Epidermal melanocyte (primary cell): ENCODE measurements around the gene PLEKHA7.
"Not testable (repeated sequence)": the region's sequence is repeated elsewhere in the genome, so short reads cannot be mapped to it uniquely, and the experiment has no call there.

ENCODE experiments used
- DNase-seq: peaks from one replicate; pipeline ENCODE4 v3.0.0; 2011; ENCODE audit warnings: low spot score; ENCODE audit not compliant: insufficient read length

Gene PLEKHA7

DNA sequence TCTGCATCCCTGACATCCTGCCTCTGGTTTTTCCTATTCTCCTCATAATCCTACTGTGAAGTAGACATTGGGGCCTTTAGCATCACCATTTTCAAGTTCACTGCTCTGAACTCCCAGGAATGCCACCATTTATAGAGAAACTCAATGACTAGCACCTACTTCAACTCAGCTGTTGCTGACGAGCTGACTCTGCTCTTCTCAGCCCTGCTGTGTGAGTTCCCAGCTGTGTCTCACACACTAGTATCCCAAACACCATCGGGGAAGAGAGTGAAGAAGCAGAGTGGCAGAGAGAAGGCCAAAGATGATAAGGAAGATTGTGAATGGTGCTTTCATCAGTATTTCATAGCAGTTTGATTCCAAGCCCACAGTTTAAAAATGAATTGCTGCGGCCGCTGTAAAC, 71.9 kb downstream of the PLEKHA7 start:
- DNase-seq = no peak

DNA sequence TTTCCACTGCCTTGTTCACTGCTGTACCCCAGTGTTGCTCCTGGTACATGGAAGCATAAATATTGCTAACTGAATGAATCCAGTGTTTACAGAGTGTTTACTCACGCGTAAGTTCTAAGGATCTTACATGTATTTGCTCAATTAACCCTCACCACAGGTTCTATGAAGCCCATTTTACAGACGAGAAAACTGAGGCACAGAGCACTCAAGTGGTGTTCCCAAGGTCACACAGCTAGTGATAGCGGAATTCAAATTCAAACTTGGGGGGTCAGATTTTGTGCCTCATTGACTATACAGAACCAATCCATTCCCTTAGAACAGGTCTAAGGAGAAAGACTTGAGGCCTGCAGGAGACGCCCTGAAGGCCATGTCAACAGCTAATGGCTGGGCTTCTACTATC, 72.3 kb downstream of the PLEKHA7 start:
- no peak for DNase-seq

DNA sequence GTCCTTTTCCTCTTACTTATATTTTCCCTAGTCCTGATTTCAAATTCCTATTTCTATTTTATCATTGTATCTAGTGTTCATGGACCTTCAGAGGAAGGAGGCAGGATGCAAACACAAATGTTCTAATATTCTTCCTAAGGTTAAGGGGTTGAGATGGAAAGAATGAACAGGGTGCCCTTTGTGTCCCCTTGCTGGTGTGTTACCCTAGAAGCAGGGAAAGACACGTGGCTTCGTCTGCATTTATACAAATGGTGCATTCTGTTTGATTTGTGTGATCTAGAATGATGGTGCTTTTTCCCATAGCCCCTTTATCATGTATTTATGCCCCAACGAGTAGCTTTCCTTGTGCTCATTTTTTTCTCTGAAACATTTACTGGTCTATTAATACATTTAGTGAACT, 76.2 kb downstream of the PLEKHA7 start:
- no peak for DNase-seq

DNA sequence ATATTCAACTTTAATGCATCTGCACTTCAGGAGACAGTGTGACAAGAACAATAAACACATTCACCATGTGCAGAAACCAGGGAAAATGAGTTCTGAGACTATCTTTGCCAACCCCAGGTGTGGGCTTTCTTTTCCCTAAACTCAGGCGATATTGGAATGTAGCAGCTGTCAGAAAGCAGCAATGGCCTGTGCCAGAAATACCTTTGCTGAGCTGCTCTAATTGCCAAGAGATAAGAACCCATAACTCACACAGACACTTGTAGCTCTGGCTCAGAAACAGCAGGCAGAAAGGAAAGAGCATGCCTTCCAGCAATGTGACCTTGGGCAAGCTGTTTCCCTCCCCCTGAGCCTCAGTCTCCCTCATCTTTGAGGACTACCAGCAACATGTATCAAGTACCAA, 77.6 kb downstream of the PLEKHA7 start:
- no peak for DNase-seq

DNA sequence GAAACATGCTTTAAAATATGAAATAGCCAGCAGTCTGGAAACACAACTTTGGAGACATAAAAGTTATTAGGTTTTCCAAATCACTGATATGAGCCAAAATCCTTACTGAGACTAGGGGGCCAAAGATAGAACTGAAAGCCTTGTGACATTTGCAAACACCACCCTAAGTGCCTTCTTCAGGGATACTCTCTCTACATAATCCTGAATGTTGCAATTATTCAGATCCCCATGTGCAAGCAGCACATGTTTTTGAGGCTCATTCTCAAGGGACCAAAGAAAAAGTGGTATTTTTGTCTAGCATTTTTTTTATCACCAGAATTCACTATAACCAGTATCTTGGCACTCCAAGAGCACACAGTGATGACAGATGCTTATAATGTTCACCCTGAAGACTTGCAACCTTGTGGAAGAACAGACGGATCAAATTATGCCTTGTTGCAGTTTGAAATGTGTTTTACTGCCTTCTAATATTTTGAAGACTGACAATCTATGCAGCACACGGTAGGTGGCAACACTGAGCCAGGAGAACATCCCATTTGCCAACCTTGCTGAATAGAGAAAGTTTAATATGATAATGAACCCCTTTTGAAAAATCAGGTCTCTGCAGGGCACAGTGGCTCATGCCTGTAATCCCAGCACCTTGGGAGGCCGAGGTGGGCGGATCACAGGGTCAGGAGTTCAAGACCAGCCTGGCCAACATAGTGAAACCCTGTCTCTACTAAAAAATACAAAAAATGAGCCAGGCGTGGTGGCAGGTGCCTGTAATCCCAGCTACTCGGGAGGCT, 78.5 kb downstream of the PLEKHA7 start:
- no peak for DNase-seq

DNA sequence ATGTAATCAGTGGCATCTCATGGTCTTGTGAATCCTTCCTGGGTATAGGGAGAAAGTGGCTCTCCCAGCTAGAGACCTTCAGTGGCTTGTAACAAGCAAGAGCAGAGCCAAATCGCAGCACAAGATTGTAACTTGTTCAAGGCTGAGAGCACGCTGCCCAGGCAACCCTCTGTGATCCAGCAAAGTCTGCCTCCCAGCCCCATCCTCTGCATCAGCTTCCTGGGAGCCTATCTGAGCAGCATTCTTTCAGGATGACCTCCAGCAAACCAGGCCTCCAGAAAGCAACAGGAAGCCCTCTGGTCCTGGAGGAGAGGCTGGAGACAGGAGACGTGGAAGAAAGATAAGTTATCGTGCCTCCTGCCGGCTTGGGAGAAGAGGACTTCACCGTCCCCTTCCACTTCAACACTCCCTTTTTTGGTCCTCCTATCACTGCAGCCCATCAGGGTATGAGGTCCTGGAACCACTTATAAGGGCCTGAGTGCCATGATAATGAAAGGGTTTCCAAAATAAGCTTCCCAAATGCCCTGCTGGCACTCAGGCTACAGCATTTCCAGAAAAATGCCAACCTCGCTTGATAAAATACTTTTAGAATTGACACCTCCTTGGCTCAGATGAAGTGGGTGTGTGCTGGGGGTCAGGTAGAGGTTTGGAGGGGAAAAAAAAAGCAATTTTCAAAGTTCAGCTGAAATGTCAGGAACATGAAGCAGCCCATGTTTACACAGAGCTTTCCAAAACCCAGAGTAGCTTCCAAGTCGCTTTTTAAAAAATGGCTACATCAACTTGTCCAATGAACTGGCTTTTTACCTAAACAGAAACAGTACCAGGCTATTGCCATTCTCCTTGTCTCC, 80.2 kb downstream of the PLEKHA7 start:
- no peak for DNase-seq

DNA sequence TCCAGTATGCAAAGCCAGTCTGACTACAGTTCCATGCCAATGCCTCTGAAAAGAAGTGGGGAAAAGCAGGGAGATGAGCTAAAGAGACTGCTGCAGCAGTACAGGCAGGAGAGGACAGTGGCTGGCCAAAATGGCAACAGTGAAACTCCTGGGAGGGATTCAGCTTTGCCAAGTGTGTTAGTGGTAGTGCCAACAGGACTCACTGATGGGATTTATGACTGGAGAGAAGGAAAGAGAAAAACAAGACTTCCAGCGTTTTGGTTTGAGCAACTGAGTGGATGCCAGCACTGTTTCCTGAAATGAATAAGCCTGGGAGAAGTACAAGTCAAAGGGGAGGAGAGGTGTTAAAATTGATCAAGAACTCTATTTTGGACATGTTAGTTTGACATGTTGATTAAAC, 80.9 kb downstream of the PLEKHA7 start:
- DNase-seq = no peak

DNA sequence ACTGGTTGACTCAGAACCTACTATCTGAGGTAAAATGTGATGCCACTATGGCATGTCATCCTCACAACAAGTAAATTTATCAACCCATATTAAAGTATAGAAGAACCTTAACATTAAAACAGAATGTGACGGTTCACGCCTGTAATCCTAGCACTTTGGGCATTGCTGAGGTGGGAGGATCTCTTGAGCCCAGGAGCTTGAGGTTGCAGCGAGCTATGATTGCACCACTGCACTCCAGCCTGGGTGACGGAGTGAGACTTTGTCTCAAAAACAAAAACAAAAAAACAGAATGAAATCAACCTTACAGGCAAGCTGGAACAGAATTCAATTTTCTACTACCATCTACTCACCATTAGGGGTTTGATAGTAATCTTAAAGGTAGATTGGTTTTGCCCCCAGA, 86.2 kb downstream of the PLEKHA7 start:
- no peak for DNase-seq

DNA sequence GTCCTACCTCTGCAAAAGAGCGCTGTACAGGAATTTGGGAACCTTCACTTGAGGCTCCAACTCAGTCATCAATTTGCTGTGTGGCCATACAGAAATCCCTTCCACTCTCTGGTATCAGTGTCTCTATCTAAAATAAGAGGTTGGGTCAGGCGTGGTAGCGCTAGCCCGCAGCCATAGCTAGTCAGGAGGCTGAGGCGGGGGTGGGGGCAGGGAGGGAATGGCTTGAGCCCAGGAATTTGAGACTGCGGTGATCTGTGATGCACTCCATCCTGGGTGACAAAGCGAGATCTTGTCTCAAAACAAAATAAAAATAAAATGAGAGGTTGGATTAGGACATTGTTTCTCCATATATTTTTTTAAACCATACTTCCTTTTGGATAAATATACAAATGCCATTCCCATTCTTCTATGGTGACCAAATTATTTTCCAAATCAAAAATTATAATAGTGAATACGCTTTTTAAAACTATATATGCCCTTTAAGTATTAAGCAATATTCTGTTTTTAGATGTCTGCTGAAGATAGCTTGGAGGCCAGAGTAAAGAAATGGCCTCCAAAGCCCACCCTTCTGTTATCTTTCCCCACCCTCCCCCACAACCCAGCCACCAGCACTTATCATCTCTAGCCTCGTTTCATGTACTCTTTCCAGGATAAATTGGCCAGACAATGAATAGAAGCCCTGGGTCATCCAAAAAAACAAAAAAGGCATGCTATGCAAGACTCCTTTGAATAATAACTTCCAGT, 87.2 kb downstream of the PLEKHA7 start:
- no peak for DNase-seq

DNA sequence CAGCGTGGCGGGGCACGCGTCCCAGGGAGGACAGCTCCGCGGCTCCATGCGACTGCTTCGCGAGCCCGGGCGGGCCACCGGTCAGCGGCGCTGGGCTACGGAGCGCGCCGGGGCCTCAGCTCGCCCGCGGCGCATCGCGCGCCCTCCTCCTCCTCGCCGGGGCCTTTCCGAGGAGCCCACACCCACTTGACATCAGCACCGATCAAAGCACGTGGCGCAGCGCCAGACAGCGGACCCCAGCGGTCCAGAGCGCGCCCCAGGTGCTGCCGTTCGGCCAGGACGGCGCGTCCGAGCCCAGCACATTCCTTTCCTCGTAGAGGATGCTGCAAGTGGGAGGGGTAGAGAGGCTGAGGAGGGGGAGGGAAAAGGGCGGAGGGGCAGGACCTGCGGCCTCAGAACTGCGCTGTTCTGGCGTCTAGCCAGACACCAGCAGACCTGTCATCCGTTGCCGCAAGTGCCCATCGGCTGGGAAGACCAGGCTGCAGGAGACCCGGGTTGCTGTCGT, 88.6 kb downstream of the PLEKHA7 start:
- no peak for DNase-seq

DNA sequence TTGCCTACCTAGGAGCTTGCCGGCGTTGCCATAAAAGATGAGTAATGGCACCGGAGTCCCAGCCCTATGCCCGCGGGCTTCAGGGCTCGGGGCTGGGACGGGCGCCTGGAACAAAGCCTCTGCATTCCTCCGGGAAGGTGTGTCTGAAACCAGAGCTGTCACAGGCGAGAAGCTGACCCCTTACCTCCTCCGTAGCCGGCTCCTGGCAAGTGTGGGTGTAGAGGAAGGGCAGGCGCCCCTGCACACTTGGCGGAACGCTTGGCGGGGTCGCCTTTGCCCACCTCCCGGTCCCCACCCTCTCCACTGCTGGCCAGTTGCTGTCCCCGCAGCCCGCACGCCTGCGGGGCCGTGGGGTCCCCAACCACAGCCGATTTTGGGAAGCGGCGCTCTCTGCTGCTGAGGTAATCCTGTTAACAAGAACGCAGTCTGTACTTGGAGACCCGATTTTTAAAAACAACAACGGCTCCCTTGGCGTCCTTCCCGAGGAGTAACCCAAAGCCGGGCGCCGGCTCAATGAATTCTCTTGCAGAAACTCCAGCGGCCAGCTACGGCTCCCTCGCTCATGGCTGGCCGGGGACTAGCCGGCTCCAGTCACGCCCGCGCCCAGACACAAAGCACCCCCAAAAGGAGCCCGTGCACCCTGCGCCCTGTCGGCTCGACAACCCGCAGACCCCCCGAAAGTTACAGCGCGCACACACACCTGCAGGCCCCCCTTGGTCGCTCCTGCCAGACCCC, 89.2 kb downstream of the PLEKHA7 start:
- no peak for DNase-seq

DNA sequence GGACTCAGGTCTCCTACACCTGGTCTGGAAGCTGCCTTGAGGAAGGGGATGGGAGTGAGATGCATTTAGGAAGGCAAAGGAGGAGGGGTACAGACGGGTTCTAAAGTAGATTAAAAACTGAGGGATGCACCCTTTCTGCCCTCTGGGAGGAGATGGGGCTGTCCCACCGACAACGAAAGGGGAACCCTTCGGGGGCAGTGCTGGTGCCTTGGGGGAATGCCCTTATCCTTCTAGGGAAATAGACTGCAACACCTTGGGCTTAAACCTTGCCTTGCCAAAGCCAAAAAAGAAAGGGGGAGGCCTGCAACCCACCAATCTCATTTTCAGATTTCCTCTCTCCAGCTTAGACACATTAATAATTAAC, 89.8 kb downstream of the PLEKHA7 start:
- DNase-seq = no peak

DNA sequence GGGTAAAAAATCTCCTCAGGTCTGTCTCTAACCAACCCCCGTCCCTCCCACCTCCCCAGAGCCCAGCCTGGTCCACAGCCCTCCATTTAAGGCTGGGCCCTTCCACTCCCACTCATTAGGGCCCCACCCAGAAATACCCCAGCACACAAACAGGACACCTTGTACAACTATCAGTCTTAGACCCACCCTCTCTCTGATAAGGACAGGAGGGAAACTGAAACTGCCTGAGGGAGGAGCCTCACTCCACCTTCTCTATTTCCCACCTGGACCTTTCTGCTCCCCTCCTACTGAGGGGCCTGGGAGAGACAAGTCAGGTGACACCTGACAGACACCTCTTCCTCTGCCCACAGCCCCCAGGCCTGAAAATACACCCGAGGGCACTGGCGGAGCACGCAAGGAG, 90.2 kb downstream of the PLEKHA7 start:
- no peak for DNase-seq

DNA sequence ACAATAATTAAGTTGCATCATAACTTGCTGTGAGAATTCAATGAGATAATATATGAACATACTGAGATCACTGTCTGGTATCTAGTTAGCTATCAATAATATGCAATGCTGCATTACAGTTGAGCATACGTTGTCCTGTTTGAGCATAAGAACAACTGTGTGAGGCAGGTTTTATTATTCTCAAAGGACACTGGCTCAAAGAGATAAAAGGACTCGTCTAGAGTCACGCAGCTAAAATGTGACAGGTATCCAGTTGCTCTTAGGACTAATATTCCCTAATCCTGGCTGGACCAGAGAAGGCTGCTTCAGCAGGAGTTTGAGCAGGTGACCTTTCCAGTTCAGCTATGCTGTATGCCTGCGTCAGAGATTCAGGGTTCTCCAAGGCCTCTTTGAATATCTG, 92.5 kb downstream of the PLEKHA7 start:
- DNase-seq = no peak

DNA sequence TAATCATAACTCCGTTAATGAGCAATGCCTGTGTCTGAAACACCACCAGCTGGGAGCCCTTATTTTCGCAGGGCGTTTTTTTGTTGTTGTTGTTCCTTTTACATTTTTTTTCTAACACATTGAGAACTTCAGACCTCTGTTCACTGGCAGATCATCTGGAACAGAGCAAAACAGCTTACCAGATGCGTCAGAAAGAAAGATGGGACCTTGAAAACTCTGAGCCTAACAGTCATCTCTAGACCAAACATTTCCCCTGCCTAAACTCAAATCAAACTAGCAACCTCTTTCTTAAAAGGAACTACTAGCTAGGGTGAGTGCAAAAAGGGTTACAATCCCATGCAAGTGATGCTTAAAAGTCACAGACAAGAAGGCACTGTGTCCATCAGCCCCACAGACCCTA, 93.2 kb downstream of the PLEKHA7 start:
- DNase-seq = no peak

DNA sequence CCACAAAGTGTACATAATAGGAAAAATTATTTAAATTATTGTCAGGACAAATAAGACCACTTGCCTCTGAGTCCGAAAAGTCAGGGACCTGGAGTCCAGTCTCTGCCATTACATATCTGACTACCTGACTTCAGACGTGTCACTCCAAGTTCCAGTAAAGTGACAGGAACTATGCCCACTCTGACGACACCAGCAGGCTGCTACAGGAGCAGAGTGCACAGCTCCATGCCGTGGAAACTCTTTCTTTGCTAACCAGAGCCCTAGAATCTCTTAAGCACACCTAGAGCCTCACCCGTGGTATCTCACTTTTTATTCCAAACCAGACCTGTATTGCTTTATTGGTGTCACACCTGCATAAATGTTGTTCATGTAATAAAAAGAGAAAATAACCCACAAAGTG, 93.7 kb downstream of the PLEKHA7 start:
- DNase-seq = no peak

DNA sequence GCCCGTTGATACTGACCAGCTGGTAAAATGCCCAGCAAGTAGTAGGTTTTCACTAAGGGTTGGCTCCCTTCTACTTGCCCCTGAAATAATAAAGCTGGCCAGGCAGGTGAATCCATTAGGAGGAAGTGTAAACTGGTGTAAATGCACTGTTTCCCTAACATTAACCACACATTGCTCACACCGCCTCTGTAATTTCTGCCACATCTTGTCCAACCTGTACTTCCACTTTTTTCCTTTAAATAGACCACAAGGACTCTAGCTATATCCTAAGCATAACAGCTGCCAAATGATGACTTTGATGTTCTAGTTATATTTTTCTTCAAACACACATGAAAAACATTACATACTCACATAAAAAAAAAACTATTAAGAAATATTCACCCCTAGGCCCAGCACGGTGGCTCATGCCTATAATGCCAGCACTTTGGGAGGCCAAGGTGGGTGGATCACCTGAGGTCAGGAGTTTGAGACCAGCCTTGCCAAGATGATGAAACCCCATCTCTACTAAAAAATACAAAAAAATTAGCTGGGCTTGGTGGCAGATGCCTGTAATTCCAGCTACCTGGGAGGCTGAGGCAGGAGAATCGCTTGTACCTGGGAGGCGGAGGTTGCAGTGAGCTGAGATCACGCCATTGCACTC, 95.6 kb downstream of the PLEKHA7 start:
- not testable (repeated sequence) for DNase-seq

DNA sequence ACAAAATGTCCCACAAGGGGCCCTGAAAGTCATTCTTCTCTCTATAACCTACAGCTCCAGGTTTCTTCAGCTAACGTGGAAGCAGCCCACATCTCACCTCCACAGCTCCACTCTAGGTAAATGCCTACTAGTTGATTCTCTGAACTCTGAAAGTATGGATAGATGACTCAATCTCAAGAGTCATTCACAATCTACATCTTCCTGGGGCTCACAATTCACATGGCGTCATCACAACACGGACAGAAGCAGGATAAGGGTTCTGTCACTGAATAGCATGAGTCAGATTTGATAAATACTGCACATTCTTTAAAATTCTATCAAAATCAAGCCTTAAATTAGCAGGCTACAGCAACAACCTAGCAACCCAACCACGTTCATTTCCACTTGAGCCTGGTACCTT, 96.3 kb downstream of the PLEKHA7 start:
- no peak for DNase-seq

DNA sequence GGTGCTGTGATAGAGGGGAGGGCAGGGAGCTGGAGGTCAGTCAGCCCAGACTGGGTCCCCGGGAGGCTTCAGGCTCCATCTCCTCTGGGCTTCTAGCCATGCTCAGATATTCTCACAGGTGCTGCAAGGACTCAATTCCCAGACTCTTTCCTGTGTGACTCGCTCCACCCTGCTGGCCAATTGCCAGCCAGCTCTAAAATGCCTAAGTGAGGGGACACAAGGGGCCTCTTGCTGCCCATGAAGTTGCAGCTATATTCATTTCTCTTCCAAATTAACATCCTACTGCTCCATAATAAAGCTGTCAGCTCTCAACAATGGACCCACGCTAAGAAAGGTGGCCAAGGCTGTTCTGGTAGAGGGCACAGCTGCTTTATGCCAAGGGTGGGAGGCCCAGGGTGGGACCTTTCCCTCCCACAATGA, 101.5 kb downstream of the PLEKHA7 start:
- no peak for DNase-seq

DNA sequence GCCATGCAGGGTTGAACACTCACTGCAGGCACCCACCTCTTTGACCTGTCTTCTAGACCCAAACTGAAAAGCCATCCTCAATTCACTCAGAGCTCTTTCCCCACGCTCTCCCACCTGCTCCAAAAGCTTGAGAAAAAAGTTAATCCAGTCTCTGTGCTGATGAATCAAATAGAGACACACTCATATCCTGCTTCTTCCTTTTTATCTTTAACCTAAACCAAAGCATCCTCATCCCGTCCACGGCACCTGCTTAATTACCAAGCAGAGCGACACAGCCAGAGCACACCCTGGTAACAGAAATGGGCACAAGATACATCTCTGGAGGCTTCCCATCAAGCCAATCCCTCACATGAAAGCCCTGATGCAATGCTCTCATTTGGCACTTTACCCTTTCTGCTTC, 102.6 kb downstream of the PLEKHA7 start:
- no peak for DNase-seq

DNA sequence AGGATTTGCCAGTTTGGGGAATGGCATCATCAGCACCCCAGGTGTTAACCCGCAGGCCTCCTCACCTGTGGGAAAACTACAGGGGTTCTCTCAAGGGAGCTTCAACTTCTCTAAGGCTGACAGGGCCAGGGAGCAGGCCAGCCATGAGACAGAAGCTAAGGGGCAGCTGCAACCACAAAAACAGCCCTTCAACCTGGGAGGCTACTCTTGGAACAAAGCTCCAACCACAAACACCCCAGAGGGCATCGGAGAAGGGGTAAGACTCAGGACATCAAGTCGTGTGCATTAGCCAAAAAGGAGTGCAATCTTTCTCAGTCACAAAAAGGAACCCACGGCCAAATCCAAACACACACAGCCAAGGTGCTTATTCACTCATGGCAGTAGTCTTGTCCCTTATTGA, 103.0 kb downstream of the PLEKHA7 start:
- DNase-seq = no peak
